Right lobe of liver (tissue), 5 donors: ENCODE results near the gene PRPSAP2. TPM values are rescaled to one million over a fixed set of nuclear protein-coding genes. Genes with fewer than 3 reads are reported as not detected.

Experiments used
- small RNA-seq, 2 experiments: library from RNA; depleted of rRNA; stranded (forward); fragments of <200 nt; gene quantifications; one replicate each; pipeline ENCODE3, GENCODE V24; 2016
- total RNA-seq, 6 experiments: library from RNA; depleted of rRNA in 2 of 6; stranded (reverse); fragments of >200 nt in 2 of 6; fragmentation: NEBNext Ultra II Directional in 3 of 6; extraction: Animal tissue kit (Norgen Biotek cat#: 25700) in 3 of 6; gene quantifications; one replicate each; pipeline versions ENCODE4 v1.1.0 to v1.2.4, GENCODE V29; 2016 to 2023
- donor health status: DM: no; HTN: no; CAD: no.
- donor health status: DM: no; HTN: no; CAD: no.
- donor health status: DM: no; HTN: yes; CAD: no.
- donor health status: DM: no; HTN: yes; CAD: no.

The PRPSAP2 gene
- total RNA-seq, 6 experiments from 2014 or later, result 15.8 to 19.7 (median 16.6) TPM

Small RNA genes within 50 kb of the gene (small RNA-seq; reads per million reads assigned to genes)
- gene RF00324, result 0 reads per million in 2 experiments

Other genes starting within 250 kb of the PRPSAP2 start
- not detected for gene TBC1D28, start 213.7 kb upstream of the PRPSAP2 start, total RNA-seq
- 1 to 10 TPM in 3 of 6 experiments, under 1 TPM in 3; 0.44 to 1.6 (median 1.1) TPM for gene FOXO3B, start 175.8 kb upstream of the PRPSAP2 start, total RNA-seq
- gene FBXW10, start 114.1 kb upstream of the PRPSAP2 start, total RNA-seq, result 1 to 10 TPM in 1 of 6 experiments, under 1 TPM in 4, not detected in 1; 0.12 to 1.0 (median 0.31) TPM
- gene TVP23B, start 76.9 kb upstream of the PRPSAP2 start, total RNA-seq, result 10 to 100 TPM; 19.5 to 26.5 (median 22.4) TPM
- under 1 TPM in 2 of 6 experiments, not detected in 4; 0.07 to 0.14 TPM for gene SLC5A10, start 94.0 kb downstream of the PRPSAP2 start, total RNA-seq
- gene FAM83G, start 146.6 kb downstream of the PRPSAP2 start, total RNA-seq, result 10 to 100 TPM; 10.1 to 41.7 (median 21.5) TPM
- 1 to 10 TPM; 2.6 to 6.1 (median 4.2) TPM for gene GRAP, start 188.8 kb downstream of the PRPSAP2 start, total RNA-seq